ENCODE measurements around the gene CD2BP2. TPM values are rescaled to one million over a fixed set of nuclear protein-coding genes. Genes with fewer than 3 reads are reported as not detected.

CD2BP2 gene
- total RNA-seq, 1 experiment from 2014 or later: 51.8 TPM

DNA sequence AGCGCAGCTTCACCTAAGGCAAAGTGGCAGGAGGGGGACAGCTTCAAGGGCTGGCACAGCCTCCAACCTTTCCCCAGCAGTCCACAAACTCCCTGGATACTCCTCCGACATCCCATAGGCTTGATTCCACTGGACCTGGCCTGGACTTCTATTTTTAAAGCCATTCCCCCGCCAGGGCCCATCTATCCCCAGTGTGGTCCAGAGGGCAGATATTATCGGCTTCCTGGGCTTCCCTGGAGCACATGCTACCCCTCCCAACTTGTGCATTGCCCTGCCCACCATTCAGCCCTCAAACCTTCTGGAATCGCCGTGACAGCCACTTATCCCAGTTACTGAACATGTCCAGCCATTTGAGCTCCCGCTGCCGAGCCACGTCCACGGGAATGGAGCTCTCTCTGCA lies 10.1 kb upstream of the CD2BP2 start:
- BruUV-seq (replicated peaks): no TSS peak
- CTCF ChIA-PET: interaction anchor here (0.6 kb wide), 2 partner anchors 241 to 434 kb away, joined by 3 to 4 read pairs; no protein-coding TSS in a partner anchor
- POLR2A ChIA-PET: no interaction called here
- Mint-ChIP-seq H3K36me3 (ENCODE audit: insufficient read depth, unreplicated experiment) (peaks cover 57% of the 10 kb centered on the region), H3K27me3 (ENCODE audit: insufficient read depth, unreplicated experiment) (no peaks in the 10 kb centered on the region), H3K4me3 (ENCODE audit: unreplicated experiment) (no peak overlapping the region), H3K4me1 (ENCODE audit: low read depth, unreplicated experiment) (peaks cover 34% of the 10 kb centered on the region), H3K27ac (ENCODE audit: unreplicated experiment) (no peak overlapping the region), H3K9me3 (ENCODE audit: unreplicated experiment) (no peaks in the 10 kb centered on the region)
- H3K4me1 ChIP-seq: peaks cover 12% of the 10 kb centered on the region
- intact Hi-C loops (cut with micrococcal nuclease; ENCODE audit: unreplicated experiment): no loop called here
- no peaks in the 10 kb centered on the region for H3K9me3 ChIP-seq
- DNase-seq: no peak
- H3K4me3 ChIP-seq (ENCODE audit: low read depth, low read length): no peak overlapping the region
- H3K27me3 ChIP-seq (replicated peaks; ENCODE audit: control insufficient read depth, insufficient read depth, low read length): no peaks in the 10 kb centered on the region
- TF ChIP-seq, protein P1, sequence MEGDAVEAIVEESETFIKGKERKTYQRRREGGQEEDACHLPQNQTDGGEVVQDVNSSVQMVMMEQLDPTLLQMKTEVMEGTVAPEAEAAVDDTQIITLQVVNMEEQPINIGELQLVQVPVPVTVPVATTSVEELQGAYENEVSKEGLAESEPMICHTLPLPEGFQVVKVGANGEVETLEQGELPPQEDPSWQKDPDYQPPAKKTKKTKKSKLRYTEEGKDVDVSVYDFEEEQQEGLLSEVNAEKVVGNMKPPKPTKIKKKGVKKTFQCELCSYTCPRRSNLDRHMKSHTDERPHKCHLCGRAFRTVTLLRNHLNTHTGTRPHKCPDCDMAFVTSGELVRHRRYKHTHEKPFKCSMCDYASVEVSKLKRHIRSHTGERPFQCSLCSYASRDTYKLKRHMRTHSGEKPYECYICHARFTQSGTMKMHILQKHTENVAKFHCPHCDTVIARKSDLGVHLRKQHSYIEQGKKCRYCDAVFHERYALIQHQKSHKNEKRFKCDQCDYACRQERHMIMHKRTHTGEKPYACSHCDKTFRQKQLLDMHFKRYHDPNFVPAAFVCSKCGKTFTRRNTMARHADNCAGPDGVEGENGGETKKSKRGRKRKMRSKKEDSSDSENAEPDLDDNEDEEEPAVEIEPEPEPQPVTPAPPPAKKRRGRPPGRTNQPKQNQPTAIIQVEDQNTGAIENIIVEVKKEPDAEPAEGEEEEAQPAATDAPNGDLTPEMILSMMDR (IDR thresholded peaks at IDR 0.05; ENCODE audit: insufficient read depth in 1 of 2, low read depth in 1 of 2, low read length in 1 of 2, severe bottlenecking in 1 of 2, unreplicated experiment in 1 of 2): no peak
- H3K36me3 ChIP-seq (ENCODE audit: control insufficient read depth, insufficient read depth, low read length): no peaks in the 10 kb centered on the region

DNA sequence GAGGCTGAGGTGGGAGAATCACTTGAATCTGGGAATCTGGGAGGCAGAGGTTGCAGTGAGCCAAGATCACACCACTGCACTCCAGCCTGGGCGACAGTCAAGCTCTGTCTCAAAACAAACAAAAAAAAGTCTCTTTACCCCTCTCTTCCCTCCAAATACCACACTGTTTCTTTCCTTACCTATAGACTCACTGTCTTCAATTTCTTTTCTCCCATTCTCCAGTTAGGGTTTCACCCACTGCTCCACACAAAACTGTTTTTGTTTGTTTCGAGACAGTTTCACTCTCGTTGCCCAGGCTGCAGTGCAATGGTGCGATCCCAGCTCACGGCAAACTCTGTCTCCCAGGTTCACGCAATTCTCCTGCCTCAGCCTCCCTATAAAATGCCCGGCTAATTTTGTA lies 6.1 kb upstream of the CD2BP2 start:
- Mint-ChIP-seq H3K9me3 (ENCODE audit: unreplicated experiment) (no peaks in the 10 kb centered on the region), H3K36me3 (ENCODE audit: insufficient read depth, unreplicated experiment) (peaks cover 58% of the 10 kb centered on the region), H3K27me3 (ENCODE audit: insufficient read depth, unreplicated experiment) (no peaks in the 10 kb centered on the region), H3K27ac (ENCODE audit: unreplicated experiment) (peak overlapping the region; percentile 41), H3K4me1 (ENCODE audit: low read depth, unreplicated experiment) (peaks cover 31% of the 10 kb centered on the region), H3K4me3 (ENCODE audit: unreplicated experiment) (no peak overlapping the region)
- H3K27me3 ChIP-seq (replicated peaks; ENCODE audit: control insufficient read depth, insufficient read depth, low read length): no peaks in the 10 kb centered on the region
- POLR2A ChIA-PET: no interaction called here
- H3K36me3 ChIP-seq (ENCODE audit: control insufficient read depth, insufficient read depth, low read length): peaks cover 1% of the 10 kb centered on the region
- CTCF ChIA-PET: no interaction called here
- no peak for DNase-seq
- H3K9me3 ChIP-seq: no peaks in the 10 kb centered on the region
- BruUV-seq (replicated peaks): no TSS peak
- H3K4me1 ChIP-seq: peaks cover 4% of the 10 kb centered on the region; the same call in 1 of the 2 replicates
- intact Hi-C loops (cut with micrococcal nuclease; ENCODE audit: unreplicated experiment): no loop called here
- H3K4me3 ChIP-seq (ENCODE audit: low read depth, low read length): no peak overlapping the region
- TF ChIP-seq, protein P1 (IDR thresholded peaks at IDR 0.05; ENCODE audit: insufficient read depth in 1 of 2, low read depth in 1 of 2, low read length in 1 of 2, severe bottlenecking in 1 of 2, unreplicated experiment in 1 of 2): no peak

DNA sequence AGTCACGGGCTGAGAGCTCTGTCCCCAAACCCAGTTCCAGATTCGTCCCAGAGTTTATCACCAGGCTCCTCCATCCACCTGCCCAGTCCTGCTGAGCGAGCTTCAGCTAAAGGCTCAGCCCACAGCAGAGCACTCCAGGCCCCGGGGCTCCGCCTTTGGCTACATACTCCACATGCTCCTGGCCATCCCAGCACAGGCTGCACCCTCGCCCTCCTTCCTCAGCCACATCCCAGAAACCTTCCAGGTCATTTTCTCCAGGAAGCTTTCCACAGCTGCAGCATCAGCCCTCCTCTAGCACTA lies 4.7 kb upstream of the CD2BP2 start:
- H3K9me3 ChIP-seq: no peaks in the 10 kb centered on the region
- Mint-ChIP-seq H3K27me3 (ENCODE audit: insufficient read depth, unreplicated experiment) (no peaks in the 10 kb centered on the region), H3K27ac (ENCODE audit: unreplicated experiment) (peak overlapping the region; percentile 45), H3K9me3 (ENCODE audit: unreplicated experiment) (no peaks in the 10 kb centered on the region), H3K36me3 (ENCODE audit: insufficient read depth, unreplicated experiment) (peaks cover 59% of the 10 kb centered on the region), H3K4me1 (ENCODE audit: low read depth, unreplicated experiment) (peaks cover 34% of the 10 kb centered on the region), H3K4me3 (ENCODE audit: unreplicated experiment) (no peak overlapping the region)
- peaks cover 1% of the 10 kb centered on the region for H3K36me3 ChIP-seq (ENCODE audit: control insufficient read depth, insufficient read depth, low read length)
- intact Hi-C loops (cut with micrococcal nuclease; ENCODE audit: unreplicated experiment): loop anchor here (5.0 kb wide), 1 partner anchor 47 kb away; the partner anchor contains the start of gene ZNF771
- ChIA-PET POLR2A (interaction anchor here (1.2 kb wide), 1 partner anchor 11 kb away, joined by 4 read pairs; the partner anchor contains the start of gene TBC1D10B), CTCF (interaction anchor here (1.0 kb wide), 1 partner anchor 11 kb away, joined by 3 read pairs; no protein-coding TSS in a partner anchor)
- no peaks in the 10 kb centered on the region for H3K27me3 ChIP-seq (replicated peaks; ENCODE audit: control insufficient read depth, insufficient read depth, low read length)
- no peak overlapping the region for H3K4me3 ChIP-seq (ENCODE audit: low read depth, low read length)
- no peak for DNase-seq
- TF ChIP-seq, protein P1 (IDR thresholded peaks at IDR 0.05; ENCODE audit: insufficient read depth in 1 of 2, low read depth in 1 of 2, low read length in 1 of 2, severe bottlenecking in 1 of 2, unreplicated experiment in 1 of 2): no peak
- no TSS peak for BruUV-seq (replicated peaks)
- peaks cover 5% of the 10 kb centered on the region; the same call in 1 of the 2 replicates for H3K4me1 ChIP-seq

Measured in Caco-2 (cell line).